D721Med (cell line): ENCODE data around the gene SLC24A4.
A peak's percentile ranks its signal among the peaks of the same experiment; 100 is the strongest.

Experiments
- DNase-seq: peaks from one replicate; pipeline ENCODE4 v3.0.0; 2011; ENCODE audit warnings: low spot score; ENCODE audit not compliant: insufficient read length
- FAIRE-seq: peaks from 2 replicates; lab custom pipeline; 2011; peaks lifted over from hg19 to GRCh38; lab: Jason Lieb, UNC
- TF ChIP-seq, protein P1 (sequence below): IDR thresholded peaks from 2 replicates; pipeline ENCODE4 v1.5.1; 2012; ENCODE audit warnings: mild to moderate bottlenecking, control low read depth; ENCODE audit not compliant: insufficient read depth; ENCODE audit errors: missing control alignments

SLC24A4 gene

GRCh38 chr14:92384461-92385133, 61.6 kb downstream of the SLC24A4 start:
- TF ChIP-seq, protein P1, sequence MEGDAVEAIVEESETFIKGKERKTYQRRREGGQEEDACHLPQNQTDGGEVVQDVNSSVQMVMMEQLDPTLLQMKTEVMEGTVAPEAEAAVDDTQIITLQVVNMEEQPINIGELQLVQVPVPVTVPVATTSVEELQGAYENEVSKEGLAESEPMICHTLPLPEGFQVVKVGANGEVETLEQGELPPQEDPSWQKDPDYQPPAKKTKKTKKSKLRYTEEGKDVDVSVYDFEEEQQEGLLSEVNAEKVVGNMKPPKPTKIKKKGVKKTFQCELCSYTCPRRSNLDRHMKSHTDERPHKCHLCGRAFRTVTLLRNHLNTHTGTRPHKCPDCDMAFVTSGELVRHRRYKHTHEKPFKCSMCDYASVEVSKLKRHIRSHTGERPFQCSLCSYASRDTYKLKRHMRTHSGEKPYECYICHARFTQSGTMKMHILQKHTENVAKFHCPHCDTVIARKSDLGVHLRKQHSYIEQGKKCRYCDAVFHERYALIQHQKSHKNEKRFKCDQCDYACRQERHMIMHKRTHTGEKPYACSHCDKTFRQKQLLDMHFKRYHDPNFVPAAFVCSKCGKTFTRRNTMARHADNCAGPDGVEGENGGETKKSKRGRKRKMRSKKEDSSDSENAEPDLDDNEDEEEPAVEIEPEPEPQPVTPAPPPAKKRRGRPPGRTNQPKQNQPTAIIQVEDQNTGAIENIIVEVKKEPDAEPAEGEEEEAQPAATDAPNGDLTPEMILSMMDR, result no peak
- no peak for DNase-seq
- FAIRE-seq, result no peak

DNA sequence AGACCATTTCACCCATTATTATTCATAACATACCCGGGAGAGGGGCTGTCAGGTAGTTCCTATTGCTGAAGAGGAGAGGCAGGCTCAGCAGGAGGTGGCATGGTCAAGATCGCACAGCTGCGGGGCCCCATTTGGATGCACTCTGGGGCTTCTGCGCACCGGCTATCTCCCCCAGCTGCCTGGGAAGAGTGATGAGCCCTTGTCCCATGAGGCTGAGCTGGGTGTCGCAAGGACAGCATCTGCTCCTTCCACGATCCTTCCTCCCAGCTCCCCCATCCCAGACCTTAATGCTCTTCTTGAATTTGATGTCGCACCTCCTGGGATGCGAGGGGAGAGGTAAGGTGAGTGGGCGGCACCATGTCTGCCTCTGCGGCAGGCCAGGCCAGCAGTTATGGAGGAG, 62.6 kb downstream of the SLC24A4 start:
- no peak for DNase-seq
- TF ChIP-seq, protein P1, result no peak
- FAIRE-seq, result no peak

DNA sequence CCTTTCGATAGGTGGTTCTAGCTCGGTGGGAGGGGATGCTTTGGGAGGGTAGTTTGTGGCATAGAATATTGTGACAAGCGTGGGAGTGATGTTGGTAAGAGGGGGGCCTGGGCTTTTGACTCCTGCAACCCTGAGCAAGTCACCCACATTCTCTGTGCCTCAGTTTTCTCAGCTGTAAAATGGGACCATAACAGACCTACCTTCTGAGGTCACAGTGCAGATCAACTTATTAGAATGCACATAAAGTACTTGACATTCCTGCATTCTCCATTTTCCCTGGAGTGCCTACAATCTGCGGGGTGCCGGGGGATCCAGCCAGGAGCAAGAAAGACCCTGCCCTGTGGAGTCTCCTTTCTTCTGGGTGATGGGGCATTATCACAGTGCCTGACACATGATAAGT, 63.2 kb downstream of the SLC24A4 start:
- no peak for FAIRE-seq
- TF ChIP-seq, protein P1, result no peak

DNA sequence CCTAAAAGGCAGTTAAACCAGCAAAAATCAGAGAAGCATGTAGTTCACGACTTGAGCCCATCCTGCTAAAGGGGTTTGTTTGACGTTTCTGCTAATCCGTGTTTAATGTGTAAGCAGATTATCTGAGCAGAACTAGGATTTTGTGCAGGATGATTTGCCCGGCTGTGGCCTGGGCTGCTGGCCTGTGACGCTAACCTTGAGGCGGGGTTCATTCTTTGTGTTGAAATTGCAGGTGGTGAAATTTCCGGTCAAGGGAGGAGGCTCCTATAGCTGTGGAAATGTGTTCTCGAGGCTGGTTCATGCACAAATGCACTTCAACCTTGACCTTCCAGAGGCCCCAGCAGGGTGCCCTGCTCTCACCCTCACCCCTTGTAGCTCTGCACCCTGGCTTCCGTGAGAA, 63.7 kb downstream of the SLC24A4 start:
- FAIRE-seq (peak; percentile 96), DNase-seq (peak; percentile 70)
- TF ChIP-seq, protein P1, result no peak

More for the DNA sequence above, 63.2 kb downstream of the SLC24A4 start:
- no peak for DNase-seq

DNA sequence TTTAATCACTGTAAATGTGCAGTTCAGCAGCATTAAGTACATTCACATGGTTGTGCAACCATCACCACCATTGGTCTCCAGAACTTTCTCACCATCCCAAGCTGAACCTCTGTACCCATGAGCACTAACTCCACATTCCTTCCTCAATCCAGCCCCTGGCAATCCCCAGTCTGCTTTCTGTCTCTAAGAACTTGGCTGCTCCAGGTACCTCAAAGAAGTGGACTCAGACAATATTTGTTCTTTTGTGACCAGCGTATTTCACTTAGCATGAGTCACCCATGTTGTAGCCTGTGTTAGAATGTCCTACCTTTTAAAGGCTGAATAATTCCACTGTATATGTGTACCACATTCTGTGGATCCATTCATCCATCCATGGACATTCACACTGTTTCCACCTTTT, 64.6 kb downstream of the SLC24A4 start:
- DNase-seq (no peak), FAIRE-seq (no peak)
- TF ChIP-seq, protein P1, result no peak

DNA sequence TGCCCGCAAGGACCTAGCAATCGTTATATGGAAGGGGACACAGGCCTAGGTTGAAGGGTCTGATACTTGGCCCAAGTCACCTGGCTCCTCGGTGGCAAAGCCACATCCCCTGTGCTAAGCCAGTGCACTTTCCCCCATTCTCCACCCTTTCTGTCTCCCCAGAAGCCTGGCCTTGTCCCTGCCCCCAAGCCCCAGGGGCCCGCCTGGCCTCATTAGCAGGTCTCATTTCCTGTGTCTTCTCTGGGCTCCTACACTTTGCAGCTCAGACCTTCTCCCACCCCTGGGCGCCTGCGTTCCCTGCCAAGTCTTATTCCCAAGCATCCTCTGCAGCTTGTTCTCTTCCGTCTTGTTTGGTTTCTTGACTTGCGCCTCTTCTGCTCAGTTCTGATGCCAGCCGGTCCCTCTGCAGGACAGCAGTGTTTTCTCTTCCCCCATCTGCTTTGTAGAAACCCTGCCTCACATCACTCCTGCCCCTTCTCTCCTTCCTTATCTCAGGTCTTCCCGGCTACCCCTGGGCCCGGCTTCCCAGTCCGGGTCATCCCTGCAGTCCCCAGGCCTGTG, 66.7 kb downstream of the SLC24A4 start:
- no peak for FAIRE-seq
- DNase-seq, result no peak
- TF ChIP-seq, protein P1, result no peak

DNA sequence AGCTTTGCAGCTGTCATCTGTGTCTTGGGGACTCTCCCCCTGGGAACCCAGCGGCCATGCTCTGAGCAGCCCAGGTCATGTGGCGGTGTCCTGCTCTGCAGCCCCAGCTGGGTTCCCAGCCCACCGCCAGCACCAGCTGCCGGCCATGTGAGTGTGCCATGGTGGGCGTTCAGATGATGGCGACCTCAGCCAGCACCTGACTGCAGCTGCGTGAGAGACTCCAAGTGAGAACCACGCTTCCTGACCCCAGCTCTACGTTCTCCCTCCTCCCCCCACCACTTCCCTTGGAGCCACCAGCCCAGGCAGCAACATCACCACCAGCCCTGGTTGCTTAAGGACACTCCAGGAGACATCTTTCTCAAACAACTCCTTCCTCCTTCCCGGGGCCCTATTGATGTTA, 68.8 kb downstream of the SLC24A4 start:
- DNase-seq, result no peak
- TF ChIP-seq, protein P1, result no peak
- no peak for FAIRE-seq
